Measurements from ENCODE around the gene LRRC41.
"Not testable (repeated sequence)": the region's sequence is repeated elsewhere in the genome, so short reads cannot be mapped to it uniquely, and the experiment has no call there.

Gene LRRC41

GRCh38 chr1:46325285-46326076, 22.1 kb upstream of the LRRC41 start:
- not testable (repeated sequence) for DNase-seq (ENCODE audit: low read depth)

- not testable (repeated sequence) for DNase-seq (ENCODE audit: low read depth)
Measured at GRCh38 chr1:46322191-46322590, 18.8 kb upstream of the LRRC41 start.

GRCh38 chr1:46319960-46320914, 16.8 kb upstream of the LRRC41 start:
- DNase-seq (ENCODE audit: low read depth): not testable (repeated sequence)

GRCh38 chr1:46319301-46319700, 15.9 kb upstream of the LRRC41 start:
- DNase-seq (ENCODE audit: low read depth): not testable (repeated sequence)

- DNase-seq (ENCODE audit: low read depth): no peak
Measured at GRCh38 chr1:46317323-46317722, 13.9 kb upstream of the LRRC41 start.

GRCh38 chr1:46315669-46316403, 12.4 kb upstream of the LRRC41 start:
- DNase-seq (ENCODE audit: low read depth): no peak

GRCh38 chr1:46310321-46310720, 6.9 kb upstream of the LRRC41 start:
- DNase-seq (ENCODE audit: low read depth): no peak

GRCh38 chr1:46309401-46310159, 6.2 kb upstream of the LRRC41 start:
- no peak for DNase-seq (ENCODE audit: low read depth)

GRCh38 chr1:46306159-46306530, 2.7 kb upstream of the LRRC41 start:
- no peak for DNase-seq (ENCODE audit: low read depth)

- DNase-seq (ENCODE audit: low read depth): no peak
Measured at GRCh38 chr1:46303872-46304326, 483 bp upstream of the LRRC41 start.

GRCh38 chr1:46302641-46303037, 777 bp downstream of the LRRC41 start:
- DNase-seq (ENCODE audit: low read depth): no peak

GRCh38 chr1:46301808-46302640, 1.4 kb downstream of the LRRC41 start:
- DNase-seq (ENCODE audit: low read depth): no peak

- no peak for DNase-seq (ENCODE audit: low read depth)
Measured at GRCh38 chr1:46301406-46301807, 2.0 kb downstream of the LRRC41 start.

- DNase-seq (ENCODE audit: low read depth): no peak
Measured at GRCh38 chr1:46300673-46301405, 2.6 kb downstream of the LRRC41 start.

GRCh38 chr1:46298387-46298786, 5.0 kb downstream of the LRRC41 start:
- no peak for DNase-seq (ENCODE audit: low read depth)

- DNase-seq (ENCODE audit: low read depth): no peak
Measured at GRCh38 chr1:46295306-46295705, 8.1 kb downstream of the LRRC41 start.

GRCh38 chr1:46289976-46290375, 13.4 kb downstream of the LRRC41 start:
- DNase-seq (ENCODE audit: low read depth): no peak

- DNase-seq (ENCODE audit: low read depth): no peak
Measured at GRCh38 chr1:46289134-46289494, 14.3 kb downstream of the LRRC41 start.

- no peak for DNase-seq (ENCODE audit: low read depth)
Measured at GRCh38 chr1:46288485-46289133, 14.8 kb downstream of the LRRC41 start.

Measured in stimulated activated CD8-positive, alpha-beta memory T cell treated with anti-CD3 and anti-CD28 coated beads, Interleukin-12 subunit alpha, Interleukin-12 subunit beta, amount 100 ng/mL, for 1 hour (primary cell).